Nephron progenitor cell (in vitro differentiated cells): ENCODE data around the gene NAT8.
"Not testable (repeated sequence)": the region's sequence is repeated elsewhere in the genome, so short reads cannot be mapped to it uniquely, and the experiment has no call there.

Source experiments
- DNase-seq: peaks from one replicate; pipeline ENCODE4 v3.0.0; 2021
- H3K27ac Mint-ChIP-seq: 2 replicates; pipeline ENCODE4 v1.8.0; 2021; ENCODE audit warnings: mild to moderate bottlenecking, moderate library complexity, mixed read lengths
- H3K27me3 Mint-ChIP-seq: 2 replicates; pipeline ENCODE4 v1.8.0; 2021; ENCODE audit warnings: mild to moderate bottlenecking, low read depth, mixed read lengths; ENCODE audit not compliant: poor library complexity
- H3K36me3 Mint-ChIP-seq: 2 replicates; pipeline ENCODE4 v1.8.0; 2021; ENCODE audit warnings: low read depth, mixed read lengths
- H3K4me1 Mint-ChIP-seq: 2 replicates; pipeline ENCODE4 v1.8.0; 2021; ENCODE audit warnings: mixed read lengths
- H3K4me3 Mint-ChIP-seq: 2 replicates; pipeline ENCODE4 v1.8.0; 2021; ENCODE audit warnings: mild to moderate bottlenecking, moderate library complexity, mixed read lengths
- H3K9me3 Mint-ChIP-seq: 2 replicates; pipeline ENCODE4 v1.8.0; 2021; ENCODE audit warnings: mild to moderate bottlenecking, moderate library complexity, mixed read lengths
- TF ChIP-seq, protein P1 (sequence below): fragments of 200-600 bp; sonication (generic); IDR thresholded peaks from 2 replicates; pipeline ENCODE4 v1.5.0; 2021; ENCODE audit warnings: antibody characterized with exemption

Gene NAT8

DNA sequence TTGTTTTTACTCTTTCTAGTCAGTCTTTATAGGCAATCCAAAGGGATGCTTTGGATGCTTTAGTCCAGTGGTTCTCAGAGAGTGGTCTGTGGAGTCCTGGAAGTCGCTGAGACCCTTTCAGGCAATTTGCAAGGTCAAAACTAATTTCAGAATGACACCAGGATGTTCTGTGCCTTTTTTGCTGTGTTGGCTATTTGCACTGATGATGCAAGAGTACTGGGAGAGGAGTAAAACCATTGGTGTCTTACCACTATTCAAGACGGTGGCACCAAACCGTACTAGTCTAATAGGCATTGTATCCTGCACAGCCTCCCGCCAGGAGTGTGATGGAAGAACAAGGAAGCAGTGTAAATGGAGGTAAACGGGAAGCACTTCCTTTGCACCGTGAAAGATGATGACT, 34.0 kb upstream of the NAT8 start:
- not testable (repeated sequence) for H3K4me3 Mint-ChIP-seq, H3K36me3 Mint-ChIP-seq, DNase-seq, H3K27ac Mint-ChIP-seq
- peaks cover 10% of the 10 kb centered on the region for H3K4me1 Mint-ChIP-seq
- H3K27me3 Mint-ChIP-seq = peaks cover 13% of the 10 kb centered on the region
- H3K9me3 Mint-ChIP-seq = peaks cover 17% of the 10 kb centered on the region

DNA sequence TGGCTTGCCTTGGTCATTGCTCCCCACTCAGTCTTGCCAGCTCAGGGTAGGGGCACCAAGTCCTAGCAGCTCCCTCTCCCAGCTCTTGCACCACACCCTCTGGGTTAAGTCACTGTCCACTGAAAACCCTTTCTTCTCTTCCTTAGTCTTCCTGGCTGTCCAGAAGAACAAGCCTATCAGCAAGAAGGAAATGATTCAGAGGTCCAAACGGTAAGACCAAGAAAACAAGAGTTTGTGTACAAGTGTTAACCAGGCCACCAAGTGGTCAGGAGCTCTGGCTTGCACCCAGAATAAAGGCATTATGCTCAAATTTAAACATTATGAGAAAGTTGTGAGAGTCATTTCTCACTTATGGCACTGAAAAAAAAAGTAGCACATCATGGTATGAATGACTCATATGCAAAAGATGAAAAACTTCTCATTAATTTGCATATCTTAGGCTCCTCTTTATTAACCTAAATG, 32.5 kb upstream of the NAT8 start:
- not testable (repeated sequence) for DNase-seq, H3K4me3 Mint-ChIP-seq, H3K27ac Mint-ChIP-seq, H3K4me1 Mint-ChIP-seq, H3K36me3 Mint-ChIP-seq
- Mint-ChIP-seq H3K9me3 (peaks cover 26% of the 10 kb centered on the region), H3K27me3 (peaks cover 20% of the 10 kb centered on the region)

DNA sequence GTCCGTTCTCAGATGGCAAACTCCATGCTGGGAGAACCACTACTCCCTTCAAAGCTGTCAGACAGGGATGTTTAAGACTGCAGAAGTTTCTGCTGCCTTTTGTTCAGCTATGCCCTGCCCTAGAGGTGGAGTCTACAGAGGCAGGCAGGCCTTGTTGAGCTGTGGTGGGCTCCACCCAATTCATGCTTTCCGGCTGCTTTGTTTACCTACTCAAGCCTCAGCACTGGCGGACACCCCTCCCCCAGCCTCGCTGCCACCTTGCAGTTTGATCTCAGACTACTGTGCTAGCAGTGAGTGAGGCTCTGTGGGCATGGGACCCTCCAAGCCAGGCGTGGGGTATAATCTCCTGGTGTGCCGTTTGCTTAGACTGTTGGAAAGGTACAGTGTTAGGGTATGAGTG, 27.8 kb upstream of the NAT8 start:
- H3K4me3 Mint-ChIP-seq, DNase-seq, H3K4me1 Mint-ChIP-seq, H3K36me3 Mint-ChIP-seq, H3K27ac Mint-ChIP-seq: not testable (repeated sequence)
- peaks cover 28% of the 10 kb centered on the region for H3K9me3 Mint-ChIP-seq
- peaks cover 45% of the 10 kb centered on the region for H3K27me3 Mint-ChIP-seq

DNA sequence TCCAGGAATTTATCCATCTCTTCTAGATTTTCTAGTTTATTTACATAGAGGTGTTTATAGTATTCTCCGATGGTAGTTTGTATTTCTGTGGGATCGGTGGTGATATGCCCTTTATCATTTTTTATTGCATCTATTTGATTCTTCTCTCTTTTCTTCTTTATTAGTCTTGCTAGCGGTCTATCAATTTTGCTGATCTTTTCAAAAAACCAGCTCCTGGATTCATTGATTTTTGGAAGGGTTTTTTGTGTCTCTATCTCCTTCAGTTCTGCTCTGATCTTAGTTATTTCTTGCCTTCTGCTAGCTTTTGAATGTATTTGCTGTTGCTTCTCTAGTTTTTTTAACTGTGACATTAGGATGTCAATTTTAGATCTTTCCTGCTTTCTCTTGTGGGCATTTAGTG, 25.0 kb upstream of the NAT8 start:
- not testable (repeated sequence) for DNase-seq, H3K27ac Mint-ChIP-seq, H3K4me1 Mint-ChIP-seq, H3K36me3 Mint-ChIP-seq, H3K4me3 Mint-ChIP-seq
- peaks cover 44% of the 10 kb centered on the region for H3K27me3 Mint-ChIP-seq
- peaks cover 29% of the 10 kb centered on the region for H3K9me3 Mint-ChIP-seq

DNA sequence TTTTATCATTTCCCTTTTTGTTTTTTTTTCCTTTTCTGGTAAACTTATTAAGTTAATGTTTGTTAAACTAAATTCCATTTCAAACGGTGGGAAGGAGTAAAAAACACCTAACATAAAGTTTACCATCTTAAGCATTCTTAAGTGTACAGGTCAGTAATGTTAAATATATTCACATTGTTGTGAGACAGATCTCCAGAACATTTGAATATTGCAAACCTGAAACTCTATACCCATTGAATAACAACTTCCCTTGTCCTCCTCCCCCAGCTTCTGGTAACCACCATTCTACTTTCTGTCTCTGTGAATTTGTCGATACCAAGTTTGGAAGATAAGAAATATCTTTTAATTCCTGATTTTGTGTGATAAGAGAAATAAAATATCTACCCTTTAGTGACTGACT, 12.0 kb upstream of the NAT8 start:
- no peaks in the 10 kb centered on the region for H3K36me3 Mint-ChIP-seq
- H3K27me3 Mint-ChIP-seq = peaks cover 37% of the 10 kb centered on the region
- DNase-seq = no peak
- no peak overlapping the region for H3K27ac Mint-ChIP-seq
- H3K9me3 Mint-ChIP-seq = no peaks in the 10 kb centered on the region
- TF ChIP-seq, protein P1, sequence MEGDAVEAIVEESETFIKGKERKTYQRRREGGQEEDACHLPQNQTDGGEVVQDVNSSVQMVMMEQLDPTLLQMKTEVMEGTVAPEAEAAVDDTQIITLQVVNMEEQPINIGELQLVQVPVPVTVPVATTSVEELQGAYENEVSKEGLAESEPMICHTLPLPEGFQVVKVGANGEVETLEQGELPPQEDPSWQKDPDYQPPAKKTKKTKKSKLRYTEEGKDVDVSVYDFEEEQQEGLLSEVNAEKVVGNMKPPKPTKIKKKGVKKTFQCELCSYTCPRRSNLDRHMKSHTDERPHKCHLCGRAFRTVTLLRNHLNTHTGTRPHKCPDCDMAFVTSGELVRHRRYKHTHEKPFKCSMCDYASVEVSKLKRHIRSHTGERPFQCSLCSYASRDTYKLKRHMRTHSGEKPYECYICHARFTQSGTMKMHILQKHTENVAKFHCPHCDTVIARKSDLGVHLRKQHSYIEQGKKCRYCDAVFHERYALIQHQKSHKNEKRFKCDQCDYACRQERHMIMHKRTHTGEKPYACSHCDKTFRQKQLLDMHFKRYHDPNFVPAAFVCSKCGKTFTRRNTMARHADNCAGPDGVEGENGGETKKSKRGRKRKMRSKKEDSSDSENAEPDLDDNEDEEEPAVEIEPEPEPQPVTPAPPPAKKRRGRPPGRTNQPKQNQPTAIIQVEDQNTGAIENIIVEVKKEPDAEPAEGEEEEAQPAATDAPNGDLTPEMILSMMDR = no peak
- H3K4me3 Mint-ChIP-seq = no peak overlapping the region
- no peaks in the 10 kb centered on the region for H3K4me1 Mint-ChIP-seq

DNA sequence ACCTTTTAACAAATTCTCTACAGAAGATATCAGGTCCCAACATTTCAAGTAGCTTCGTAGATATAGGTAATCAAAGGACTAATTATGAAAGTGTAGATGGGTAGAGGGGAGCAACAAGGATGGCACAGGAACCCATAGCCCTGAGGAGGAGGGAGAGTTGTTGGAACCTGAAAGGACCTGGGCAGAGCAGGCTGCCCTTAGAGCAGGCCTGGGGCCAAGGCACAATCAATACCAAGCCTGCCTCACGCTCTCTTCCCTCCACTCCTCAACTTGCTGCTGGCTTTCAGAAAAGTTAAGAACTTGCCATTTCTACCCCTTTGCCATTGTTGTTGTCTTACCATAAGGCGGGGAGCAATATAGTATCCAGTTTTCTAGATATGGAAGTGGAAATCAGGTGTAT, 10.1 kb upstream of the NAT8 start:
- TF ChIP-seq, protein P1 = no peak
- DNase-seq = no peak
- Mint-ChIP-seq H3K4me3 (no peak overlapping the region), H3K27ac (no peak overlapping the region), H3K27me3 (peaks cover 23% of the 10 kb centered on the region), H3K4me1 (no peaks in the 10 kb centered on the region), H3K36me3 (no peaks in the 10 kb centered on the region), H3K9me3 (peaks cover 14% of the 10 kb centered on the region)

DNA sequence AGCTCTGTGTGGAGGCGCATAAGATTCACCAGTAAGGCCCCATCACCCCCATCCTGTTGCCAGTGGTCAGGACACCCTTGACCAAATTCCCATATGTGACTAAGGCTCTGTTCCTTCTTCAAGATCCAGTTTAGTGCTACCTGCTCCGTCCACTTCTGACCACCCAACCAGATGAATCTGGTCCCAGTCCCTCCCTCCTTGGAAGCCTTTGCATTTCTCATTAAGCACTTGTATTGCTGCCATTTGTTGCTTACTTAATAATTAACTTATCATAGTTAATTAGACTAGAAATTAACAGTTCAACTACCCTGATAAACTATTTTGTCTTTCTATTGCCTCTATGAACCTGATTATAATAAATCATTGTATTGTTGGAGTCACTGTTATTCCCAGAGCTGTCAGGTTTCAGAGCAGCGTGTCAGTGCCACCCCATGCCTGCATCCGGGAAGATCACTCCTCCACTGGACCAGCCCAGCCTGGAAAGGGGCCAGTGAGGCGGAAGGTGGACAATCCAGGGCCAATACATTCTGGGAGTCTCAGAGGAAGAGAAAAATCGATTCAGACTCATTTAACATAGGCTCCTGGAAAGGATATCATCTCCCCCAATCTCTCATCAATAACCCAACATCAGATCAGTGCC, 9.5 kb upstream of the NAT8 start:
- Mint-ChIP-seq H3K9me3 (peaks cover 20% of the 10 kb centered on the region), H3K27ac (no peak overlapping the region), H3K27me3 (peaks cover 27% of the 10 kb centered on the region), H3K4me1 (no peaks in the 10 kb centered on the region), H3K36me3 (no peaks in the 10 kb centered on the region), H3K4me3 (no peak overlapping the region)
- TF ChIP-seq, protein P1 = no peak
- no peak for DNase-seq

DNA sequence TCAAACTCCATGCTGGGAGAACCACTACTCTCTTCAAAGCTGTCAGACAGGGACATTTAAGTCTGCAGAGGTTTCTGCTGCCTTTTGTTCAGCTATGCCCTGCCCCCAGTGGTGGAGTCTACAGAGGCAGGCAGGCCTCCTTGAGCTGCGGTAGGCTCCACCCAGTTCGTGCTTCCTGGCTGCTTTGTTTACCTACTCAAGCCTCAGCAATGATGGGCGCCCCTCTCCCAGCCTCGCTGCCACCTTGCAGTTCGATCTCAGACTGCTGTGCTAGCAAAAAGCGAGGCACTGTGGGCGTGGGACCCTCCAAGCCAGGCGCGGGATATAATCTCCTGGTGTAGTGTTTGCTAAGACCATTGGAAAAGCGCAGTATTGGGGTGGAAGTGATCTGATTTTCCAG, 5.5 kb upstream of the NAT8 start:
- H3K27me3 Mint-ChIP-seq = peaks cover 47% of the 10 kb centered on the region
- H3K36me3 Mint-ChIP-seq, DNase-seq, H3K27ac Mint-ChIP-seq, H3K4me1 Mint-ChIP-seq, H3K4me3 Mint-ChIP-seq: not testable (repeated sequence)
- H3K9me3 Mint-ChIP-seq = peaks cover 29% of the 10 kb centered on the region
